Transverse colon (tissue), 4 donors: ENCODE data around the gene MAGI2.

Source experiments
- CTCF ChIP-seq, 5 experiments: fragments of 200-600 bp in 3 of 5; fragments of 450-650 bp in 2 of 5; sonication (generic) in 3 of 5; IDR thresholded peaks; 1 replicate in 2 of 5; 2 replicates in 3 of 5; pipeline ENCODE4 v1.5.1; 2016 to 2017; ENCODE audit warnings: antibody characterized with exemption in 5 of 5, inconsistent platforms in 3 of 5, mild to moderate bottlenecking in 2 of 5, moderate library complexity in 1 of 5
- EP300 ChIP-seq: sonication (generic); formaldehyde crosslinking; IDR thresholded peaks from one replicate; pipeline ENCODE4 v1.6.1; 2017; ENCODE audit warnings: antibody characterized with exemption, low read depth
- POLR2A ChIP-seq: fragments of 450-650 bp; IDR thresholded peaks from one replicate; pipeline ENCODE4 v1.6.1; 2016; ENCODE audit warnings: antibody characterized with exemption, mild to moderate bottlenecking, moderate library complexity
- POLR2AphosphoS5 ChIP-seq, 3 donors: sonication (generic); formaldehyde crosslinking; IDR thresholded peaks; one replicate each; pipeline ENCODE4 v1.6.1; 2016; ENCODE audit warnings: antibody characterized with exemption in 3 of 3

- TF ChIP-seq POLR2A (no peak), CTCF (IDR thresholded peaks at IDR 0.05) (no peak), EP300 (no peak), POLR2AphosphoS5 (IDR thresholded peaks at IDR 0.05) (no peak)
Observed at GRCh38 chr7:78296046-78296597, 1157.3 kb downstream of the MAGI2 start.
